Stomach (tissue), 9 donors: Measurements from ENCODE around the gene GFM1. TPM values are rescaled to one million over a fixed set of nuclear protein-coding genes. Genes with fewer than 3 reads are reported as not detected.

Experiments used
- DNase-seq, 2 donors: peaks; one replicate each; pipeline versions ENCODE4 v3.0.0 to v3.0.0-alpha.2; 2013 to 2019
- H3K27ac ChIP-seq, 5 donors: fragments of 200-600 bp in 4 of 5; sonication (generic) in 4 of 5; one replicate each; pipeline ENCODE4 v1.5.1; 2013 to 2019; ENCODE audit warnings: mild to moderate bottlenecking in 1 of 5, moderate library complexity in 1 of 5
- H3K27me3 ChIP-seq, 3 donors: fragments of 200-600 bp; sonication (generic); one replicate each; pipeline ENCODE4 v1.5.1; 2017 to 2019; ENCODE audit warnings: mixed run types in 1 of 3
- H3K36me3 ChIP-seq, 4 donors: fragments of 200-600 bp; sonication (generic); 1 replicate in 3 of 4; 2 replicates in 1 of 4; pipeline ENCODE4 v1.5.1; 2016 to 2019
- H3K4me1 ChIP-seq, 4 donors: fragments of 200-600 bp; sonication (generic); one replicate each; pipeline ENCODE4 v1.5.1; 2016 to 2019
- H3K4me3 ChIP-seq, 4 donors: fragments of 200-600 bp; sonication (generic) in 3 of 4; one replicate each; pipeline ENCODE4 v1.5.1; 2016 to 2019; ENCODE audit warnings: mild to moderate bottlenecking in 1 of 4
- H3K9me3 ChIP-seq, 4 donors: fragments of 200-600 bp; sonication (generic); one replicate each; pipeline ENCODE4 v1.5.1; 2016 to 2019
- EP300 ChIP-seq: sonication (generic); formaldehyde crosslinking; IDR thresholded peaks from one replicate; pipeline ENCODE4 v1.6.1; 2017; ENCODE audit warnings: antibody characterized with exemption
- POLR2A ChIP-seq, 4 donors: fragments of 450-650 bp; IDR thresholded peaks; one replicate each; pipeline ENCODE4 v1.6.1; 2016; ENCODE audit warnings: antibody characterized with exemption in 4 of 4, control low read depth in 2 of 4, mild to moderate bottlenecking in 1 of 4, moderate library complexity in 1 of 4
- POLR2AphosphoS5 ChIP-seq, 3 donors: sonication (generic); formaldehyde crosslinking; IDR thresholded peaks; one replicate each; pipeline ENCODE4 v1.6.1; 2016; ENCODE audit warnings: antibody characterized with exemption in 3 of 3
- WGBS, 5 donors: extraction: QIAGEN DNeasy Blood & Tissue Kit in 3 of 5; methylation state at CpG; one replicate each; pipeline versions ENCODE4 v1.1.5 to v1.1.7; 2013 to 2018; 5-methylcytosine and 5-hydroxymethylcytosine counted together
- intact Hi-C: fragments of 100-400 bp; cut with DNase I; formaldehyde crosslinking; loops from one replicate; pipeline ENCODE4 v1.15.1; 2023; ENCODE audit warnings: low total_unique reads
- polyA plus RNA-seq, 3 donors: library from polyadenylated mRNA; stranded (reverse); fragments of 200-250 nt; gene quantifications; one replicate each; pipeline ENCODE4 v1.2.3, GENCODE V29; 2013
- total RNA-seq, 5 donors: library from RNA; depleted of rRNA; stranded (reverse); fragments of >200 nt; gene quantifications; one replicate each; pipeline versions ENCODE4 v1.1.0 to v1.2.3, GENCODE V29; 2014 to 2016
- TF ChIP-seq, protein P1 (sequence below), 7 experiments: fragments of 450-650 bp in 4 of 7; fragments of 200-600 bp in 3 of 7; sonication (generic) in 3 of 7; IDR thresholded peaks; one replicate each; pipeline ENCODE4 v1.5.1; 2016 to 2019; ENCODE audit warnings: antibody characterized with exemption in 7 of 7, control low read depth in 2 of 7, mild to moderate bottlenecking in 1 of 7
- donor health status: healthy with polysubstance abuse.
- donor health status: Bipolar disorder and iron deficiency.
- donor health status: healthy.

The GFM1 gene
- total and polyA plus RNA-seq, 8 donors = 8.5 to 91.4 (median 23.6) TPM

- peak overlapping the region in 2 of 5 donors; percentile 14 to 81 for H3K27ac ChIP-seq
- TF ChIP-seq POLR2AphosphoS5 (IDR thresholded peaks at IDR 0.05) (no peak), EP300 (no peak), POLR2A (IDR thresholded peaks at IDR 0.05) (no peak)
- TF ChIP-seq, protein P1, sequence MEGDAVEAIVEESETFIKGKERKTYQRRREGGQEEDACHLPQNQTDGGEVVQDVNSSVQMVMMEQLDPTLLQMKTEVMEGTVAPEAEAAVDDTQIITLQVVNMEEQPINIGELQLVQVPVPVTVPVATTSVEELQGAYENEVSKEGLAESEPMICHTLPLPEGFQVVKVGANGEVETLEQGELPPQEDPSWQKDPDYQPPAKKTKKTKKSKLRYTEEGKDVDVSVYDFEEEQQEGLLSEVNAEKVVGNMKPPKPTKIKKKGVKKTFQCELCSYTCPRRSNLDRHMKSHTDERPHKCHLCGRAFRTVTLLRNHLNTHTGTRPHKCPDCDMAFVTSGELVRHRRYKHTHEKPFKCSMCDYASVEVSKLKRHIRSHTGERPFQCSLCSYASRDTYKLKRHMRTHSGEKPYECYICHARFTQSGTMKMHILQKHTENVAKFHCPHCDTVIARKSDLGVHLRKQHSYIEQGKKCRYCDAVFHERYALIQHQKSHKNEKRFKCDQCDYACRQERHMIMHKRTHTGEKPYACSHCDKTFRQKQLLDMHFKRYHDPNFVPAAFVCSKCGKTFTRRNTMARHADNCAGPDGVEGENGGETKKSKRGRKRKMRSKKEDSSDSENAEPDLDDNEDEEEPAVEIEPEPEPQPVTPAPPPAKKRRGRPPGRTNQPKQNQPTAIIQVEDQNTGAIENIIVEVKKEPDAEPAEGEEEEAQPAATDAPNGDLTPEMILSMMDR (IDR thresholded peaks at IDR 0.05) = no peak
- 75 to 89% (median 82%) methylated on average over 3 of the region's 3 CpGs for WGBS, 5 donors
- no peak overlapping the region for H3K4me3 ChIP-seq
- peaks cover 0 to 23% (median 2%) of the 10 kb centered on the region in 4 donors for H3K36me3 ChIP-seq
- H3K27me3 ChIP-seq = no peaks in the 10 kb centered on the region
- intact Hi-C loops = no loop called here
- H3K4me1 ChIP-seq = peaks cover 11 to 27% (median 20%) of the 10 kb centered on the region in 4 donors
- H3K9me3 ChIP-seq = peaks cover 0 to 12% (median 4%) of the 10 kb centered on the region in 4 donors
- DNase-seq = no peak
Observed at GRCh38 chr3:158733656-158734055, 89.3 kb downstream of the GFM1 start.

DNA sequence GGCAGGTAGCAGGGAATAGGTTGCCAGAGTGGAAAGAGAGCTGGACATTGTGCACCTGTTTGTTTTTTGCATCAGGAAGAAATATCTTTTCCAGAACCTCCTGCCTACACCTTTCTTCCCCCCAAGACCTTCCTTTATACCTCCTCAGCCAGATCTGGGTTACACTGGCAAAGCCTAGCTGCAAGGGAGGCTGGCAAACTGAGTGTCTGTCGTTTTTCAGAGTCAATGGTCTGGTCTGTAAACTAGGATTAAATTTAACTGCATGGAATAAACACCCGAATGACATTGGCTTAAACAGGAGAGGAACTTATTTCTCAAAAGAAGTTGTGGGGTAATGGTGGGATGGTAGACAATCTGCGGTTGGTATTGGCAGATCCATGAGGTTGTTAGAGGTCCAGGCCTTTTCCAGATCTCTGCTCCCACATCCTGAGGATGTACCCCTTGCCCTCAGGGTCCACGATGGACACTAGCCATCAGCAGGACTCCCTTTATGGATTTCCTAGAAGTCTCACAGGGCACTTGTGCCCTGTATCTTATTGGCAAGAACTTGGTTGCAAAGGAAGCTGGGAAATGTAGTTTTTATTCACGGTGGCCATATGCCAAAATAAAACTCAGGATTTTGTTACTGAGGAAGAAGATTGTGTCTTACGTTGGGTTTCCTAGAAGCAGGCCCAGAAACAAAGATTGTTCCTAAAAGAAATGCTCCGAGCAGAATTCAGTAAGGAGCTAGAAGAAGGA is 91.1 kb downstream of the GFM1 start:
- no peaks in the 10 kb centered on the region for H3K27me3 ChIP-seq
- no peak overlapping the region for H3K4me3 ChIP-seq
- WGBS, 5 donors = 71 to 92% (median 87%) methylated on average over 7 of the region's 7 CpGs
- H3K36me3 ChIP-seq = peaks cover 0 to 29% (median 3%) of the 10 kb centered on the region in 4 donors
- intact Hi-C loops = no loop called here
- TF ChIP-seq, protein P1 (IDR thresholded peaks at IDR 0.05) = no peak
- TF ChIP-seq POLR2A (IDR thresholded peaks at IDR 0.05) = no peak
- TF ChIP-seq POLR2AphosphoS5 (IDR thresholded peaks at IDR 0.05) = no peak
- TF ChIP-seq EP300 = no peak
- DNase-seq = no peak
- H3K9me3 ChIP-seq = peaks cover 0 to 12% (median 4%) of the 10 kb centered on the region in 4 donors
- H3K27ac ChIP-seq = no peak overlapping the region
- H3K4me1 ChIP-seq = peaks cover 11 to 27% (median 20%) of the 10 kb centered on the region in 4 donors

DNA sequence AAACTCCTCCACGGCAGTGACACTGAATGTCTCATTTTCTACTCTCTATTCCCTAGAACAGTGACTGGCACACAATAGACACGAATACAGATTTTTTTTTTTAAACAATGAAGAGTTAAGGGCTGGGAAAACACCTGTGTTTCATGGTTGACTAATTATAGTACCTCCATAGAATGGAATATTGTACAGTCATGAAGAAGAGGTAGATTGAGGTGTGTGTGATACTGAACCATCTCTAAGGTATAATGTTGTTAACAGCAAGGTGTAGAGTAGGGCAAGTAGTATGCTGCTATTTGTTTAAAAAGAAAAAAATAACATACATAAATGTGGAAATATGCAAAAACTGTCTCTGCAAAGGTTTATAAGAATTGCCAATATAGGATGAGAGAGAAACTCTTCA is 93.1 kb downstream of the GFM1 start:
- H3K9me3 ChIP-seq = peaks cover 0 to 12% (median 4%) of the 10 kb centered on the region in 4 donors
- H3K36me3 ChIP-seq = peaks cover 0 to 46% (median 4%) of the 10 kb centered on the region in 4 donors
- H3K4me3 ChIP-seq = no peak overlapping the region
- DNase-seq = no peak
- WGBS, 5 donors = 57 to 96% (median 93%) methylated on average over 2 of the region's 2 CpGs
- intact Hi-C loops = no loop called here
- TF ChIP-seq EP300 (no peak), POLR2AphosphoS5 (IDR thresholded peaks at IDR 0.05) (no peak), POLR2A (IDR thresholded peaks at IDR 0.05) (no peak)
- TF ChIP-seq, protein P1 (IDR thresholded peaks at IDR 0.05) = no peak
- H3K27me3 ChIP-seq = no peaks in the 10 kb centered on the region
- H3K4me1 ChIP-seq = peaks cover 0 to 14% (median 8%) of the 10 kb centered on the region in 4 donors
- no peak overlapping the region for H3K27ac ChIP-seq

GRCh38 chr3:158737976-158738615 is 93.8 kb downstream of the GFM1 start:
- no peaks in the 10 kb centered on the region for H3K27me3 ChIP-seq
- peaks cover 0 to 49% (median 5%) of the 10 kb centered on the region in 4 donors for H3K36me3 ChIP-seq
- peaks cover 0 to 7% (median under 1%) of the 10 kb centered on the region in 4 donors for H3K4me1 ChIP-seq
- intact Hi-C loops = no loop called here
- H3K4me3 ChIP-seq = no peak overlapping the region
- no peak for DNase-seq
- WGBS, 5 donors = 80 to 89% (median 86%) methylated on average over 9 of the region's 9 CpGs
- peaks cover 0 to 12% (median 4%) of the 10 kb centered on the region in 4 donors for H3K9me3 ChIP-seq
- TF ChIP-seq POLR2AphosphoS5 (IDR thresholded peaks at IDR 0.05) = no peak
- no peak for TF ChIP-seq POLR2A (IDR thresholded peaks at IDR 0.05)
- no peak for TF ChIP-seq EP300
- TF ChIP-seq, protein P1 (IDR thresholded peaks at IDR 0.05) = no peak
- no peak overlapping the region for H3K27ac ChIP-seq
